GM12878 (cell line): Measurements from ENCODE around the gene KRT80. TPM values are rescaled to one million over a fixed set of nuclear protein-coding genes. Genes with fewer than 3 reads are reported as not detected.

ENCODE experiments used
- ATAC-seq: fragments of 200-7000 bp; cut with Tn5 transposase; 3 replicates; pipeline ENCODE4 v1.9.1; 2020; ENCODE audit warnings: mild to moderate bottlenecking, moderate library complexity
- BruUV-seq: library from RNA; stranded (reverse); fragments of 400-500 nt; replicated peaks from 2 replicates; lab custom pipeline; 2021; lab: Mats Ljungman, UMichigan
- CTCF ChIA-PET: fragments of 300-600 bp; sonication (Branson Sonifier 250); formaldehyde crosslinking; extraction: SDS; loops from one replicate; lab custom pipeline; 2021; ENCODE audit warnings: inconsistent platforms; lab: Yijun Ruan, JAX
- POLR2A ChIA-PET: fragments of 350-600 bp; formaldehyde crosslinking; extraction: SDS; loops from one replicate; lab custom pipeline; 2021; ENCODE audit warnings: inconsistent platforms; lab: Charles Lee
- RAD21 ChIA-PET: fragments of 300-600 bp; sonication (Branson Sonifier 250); formaldehyde crosslinking; loops from one replicate; lab custom pipeline; 2023; ENCODE audit warnings: antibody characterized with exemption; ENCODE audit not compliant: unreplicated experiment; lab: Charles Lee
- SMC1A ChIA-PET: fragments of 300-600 bp; sonication (Branson Sonifier 250); formaldehyde crosslinking; loops from one replicate; lab custom pipeline; 2023; ENCODE audit not compliant: unreplicated experiment, uncharacterized antibody; lab: Charles Lee
- DNase-seq: peaks from one replicate; pipeline ENCODE4 v3.0.0-alpha.2; 2011; ENCODE audit warnings: low read depth, low spot score
- FAIRE-seq: peaks from 3 replicates; lab custom pipeline; 2011; peaks lifted over from hg19 to GRCh38; lab: Jason Lieb, UNC
- H2AFZ ChIP-seq: 2 replicates; pipeline ENCODE4 v1.6.0; 2011; ENCODE audit warnings: low read depth, low read length, control low read depth; ENCODE audit not compliant: control insufficient read depth
- H3K27ac ChIP-seq: 2 replicates; pipeline ENCODE4 v1.5.1; 2011; ENCODE audit warnings: control low read depth; ENCODE audit not compliant: control insufficient read depth, insufficient read depth
- H3K27me3 ChIP-seq, 2 experiments: replicated peaks in 1 of 2; 2 replicates each; pipeline versions ENCODE4 v1.6.0 to v1.6.1; 2011; ENCODE audit warnings: low read length in 1 of 2; ENCODE audit not compliant: control insufficient read depth in 2 of 2, insufficient read depth in 2 of 2
- H3K36me3 ChIP-seq, 2 experiments: 2 replicates each; pipeline ENCODE4 v1.5.1; 2011; ENCODE audit warnings: low read length in 1 of 2; ENCODE audit not compliant: control insufficient read depth in 2 of 2, insufficient read depth in 2 of 2
- H3K4me1 ChIP-seq: 2 replicates; pipeline ENCODE4 v1.6.1; 2011; ENCODE audit warnings: mild to moderate bottlenecking, low read length, moderate library complexity, mixed read lengths; ENCODE audit not compliant: control insufficient read depth, insufficient read depth
- H3K4me2 ChIP-seq: 2 replicates; pipeline ENCODE4 v1.6.0; 2011; ENCODE audit warnings: control low read depth; ENCODE audit not compliant: control insufficient read depth, insufficient read depth
- H3K4me3 ChIP-seq: fragments of 200-600 bp; sonication (generic); 2 replicates; pipeline ENCODE4 v1.5.1; 2016
- H3K79me2 ChIP-seq: 2 replicates; pipeline ENCODE4 v1.6.0; 2011; ENCODE audit warnings: low read length; ENCODE audit not compliant: control insufficient read depth, insufficient read depth
- H3K9ac ChIP-seq: 2 replicates; pipeline ENCODE4 v1.8.0; 2011; ENCODE audit warnings: low read length, control low read depth, mixed read lengths; ENCODE audit not compliant: control insufficient read depth, insufficient read depth
- H3K9me3 ChIP-seq: replicated peaks from 3 replicates; pipeline ENCODE4 v1.5.1; 2011; ENCODE audit warnings: mild to moderate bottlenecking, low read length; ENCODE audit not compliant: control insufficient read depth, insufficient read depth
- H4K20me1 ChIP-seq: 2 replicates; pipeline ENCODE4 v1.6.0; 2011; ENCODE audit not compliant: control insufficient read depth, insufficient read depth
- EED ChIP-seq: sonication (generic); IDR thresholded peaks from 2 replicates; pipeline ENCODE4 v1.6.1; 2016; ENCODE audit warnings: antibody characterized with exemption, low read depth
- FOXM1 ChIP-seq: IDR thresholded peaks from 2 replicates; pipeline ENCODE4 v1.6.1; 2012; ENCODE audit warnings: low read depth, mild to moderate bottlenecking, inconsistent platforms, low read length, moderate library complexity
- YY1 ChIP-seq: IDR thresholded peaks from 2 replicates; pipeline ENCODE4 v1.6.1; 2011; ENCODE audit warnings: low read depth, mild to moderate bottlenecking, low read length
- WGBS: methylation state at CpG from one replicate; pipeline ENCODE4 v1.1.6; 2016; ENCODE audit warnings: low lambda C conversion rate; ENCODE audit not compliant: insufficient replicate concordance, insufficient coverage; ENCODE audit errors: missing lambda C conversion rate; 5-methylcytosine and 5-hydroxymethylcytosine counted together
- in situ Hi-C: fragments of 300-500 bp; cut with MboI; formaldehyde crosslinking; loops from 9 replicates; pipeline ENCODE4 v1.14.3; 2018; ENCODE audit warnings: mixed read lengths
- intact Hi-C: fragments of 100-400 bp; cut with micrococcal nuclease; formaldehyde crosslinking; loops from one replicate; pipeline ENCODE4 v1.14.2; 2022; ENCODE audit not compliant: unreplicated experiment
- polyA plus RNA-seq, 11 experiments: library from polyadenylated mRNA; depleted of rRNA in 4 of 11; unstranded in 6 of 11; stranded (reverse) in 5 of 11; fragments of >200 nt; fragmentation: Nextera tagmentation in 4 of 11; fragmentation: Illumina TruSeq in 1 of 11; extraction: Ambion mirVana in 4 of 11; extraction: Trizol in 1 of 11; gene quantifications; 1 replicate in 1 of 11; 2 replicates in 10 of 11; pipeline versions ENCODE4 v1.2.1 to v1.2.3, GENCODE V29; 2011 to 2016; ENCODE audit warnings: inconsistent platforms in 2 of 11, missing spikeins in 2 of 11, low read depth in 1 of 11
- total RNA-seq, 4 experiments: library from RNA; depleted of rRNA in 3 of 4; stranded (reverse); fragments of >200 nt in 3 of 4; fragmentation: Illumina TruSeq in 1 of 4; extraction: Trizol in 1 of 4; gene quantifications; 2 replicates each; pipeline versions ENCODE4 v1.2.1 to v1.2.3, GENCODE V29; 2013 to 2021
- TF ChIP-seq, protein P1 (sequence below), 3 experiments: IDR thresholded peaks in 2 of 3; conservative IDR thresholded peaks in 1 of 3; 2 replicates each; pipeline ENCODE4 v1.5.1; 2011; ENCODE audit warnings: low read depth in 3 of 3, low read length in 3 of 3, mild to moderate bottlenecking in 3 of 3, control low read depth in 2 of 3, moderate library complexity in 2 of 3, inconsistent platforms in 1 of 3, mixed read lengths in 1 of 3; ENCODE audit not compliant: control insufficient read depth in 2 of 3, insufficient read depth in 1 of 3; ENCODE audit errors: extremely low read depth in 1 of 3
- TF ChIP-seq, protein P2 (sequence below): IDR thresholded peaks from 2 replicates; pipeline ENCODE4 v1.6.1; 2012; ENCODE audit warnings: low read depth, low read length, improper control_type of control experiment
- TF ChIP-seq, protein P3 (sequence below): IDR thresholded peaks from 2 replicates; pipeline ENCODE4 v1.6.1; 2011; ENCODE audit warnings: borderline replicate concordance, low read depth, mild to moderate bottlenecking, moderate library complexity, mixed read lengths, low read length; ENCODE audit not compliant: insufficient read depth; ENCODE audit errors: extremely low read length
- TF ChIP-seq, protein P4 (sequence below): fragments of 450-650 bp; IDR thresholded peaks from 2 replicates; pipeline ENCODE4 v1.6.1; 2016; ENCODE audit warnings: mild to moderate bottlenecking

KRT80 gene
- total and polyA plus RNA-seq, 10 of the 15 experiments (the other 5 are each of a cell fraction or from before 2014, with no cell fraction given), result 0.01 TPM; not detected in 9

DNA sequence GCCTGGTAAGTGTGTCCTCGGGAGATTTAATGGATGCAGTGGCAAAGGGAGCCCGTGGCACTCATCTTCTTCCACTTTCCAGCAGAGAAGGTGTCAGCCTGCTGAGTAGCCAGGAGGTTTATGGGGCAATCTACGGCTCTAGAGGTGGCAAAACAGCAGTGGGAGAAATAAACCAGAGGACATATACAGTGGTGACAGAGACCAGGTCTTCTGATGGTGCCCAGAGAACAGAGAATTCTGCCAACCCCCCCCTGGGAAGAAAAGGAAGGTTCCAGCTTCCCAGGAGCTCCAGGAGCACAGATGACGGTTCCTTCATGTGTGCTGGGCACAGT lies 69.3 kb downstream of the KRT80 start (continued):
- TF ChIP-seq, protein P1, sequence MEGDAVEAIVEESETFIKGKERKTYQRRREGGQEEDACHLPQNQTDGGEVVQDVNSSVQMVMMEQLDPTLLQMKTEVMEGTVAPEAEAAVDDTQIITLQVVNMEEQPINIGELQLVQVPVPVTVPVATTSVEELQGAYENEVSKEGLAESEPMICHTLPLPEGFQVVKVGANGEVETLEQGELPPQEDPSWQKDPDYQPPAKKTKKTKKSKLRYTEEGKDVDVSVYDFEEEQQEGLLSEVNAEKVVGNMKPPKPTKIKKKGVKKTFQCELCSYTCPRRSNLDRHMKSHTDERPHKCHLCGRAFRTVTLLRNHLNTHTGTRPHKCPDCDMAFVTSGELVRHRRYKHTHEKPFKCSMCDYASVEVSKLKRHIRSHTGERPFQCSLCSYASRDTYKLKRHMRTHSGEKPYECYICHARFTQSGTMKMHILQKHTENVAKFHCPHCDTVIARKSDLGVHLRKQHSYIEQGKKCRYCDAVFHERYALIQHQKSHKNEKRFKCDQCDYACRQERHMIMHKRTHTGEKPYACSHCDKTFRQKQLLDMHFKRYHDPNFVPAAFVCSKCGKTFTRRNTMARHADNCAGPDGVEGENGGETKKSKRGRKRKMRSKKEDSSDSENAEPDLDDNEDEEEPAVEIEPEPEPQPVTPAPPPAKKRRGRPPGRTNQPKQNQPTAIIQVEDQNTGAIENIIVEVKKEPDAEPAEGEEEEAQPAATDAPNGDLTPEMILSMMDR (IDR thresholded peaks at IDR 0.05 in 2 of 3, conservative IDR thresholded peaks at IDR 0.05 in 1 of 3; ENCODE audit: control insufficient read depth in 2 of 3, extremely low read depth in 1 of 3, insufficient read depth in 1 of 3, low read depth in 3 of 3, low read length in 3 of 3), result no peak
- TF ChIP-seq, all 136 proteins: peak for 1

DNA sequence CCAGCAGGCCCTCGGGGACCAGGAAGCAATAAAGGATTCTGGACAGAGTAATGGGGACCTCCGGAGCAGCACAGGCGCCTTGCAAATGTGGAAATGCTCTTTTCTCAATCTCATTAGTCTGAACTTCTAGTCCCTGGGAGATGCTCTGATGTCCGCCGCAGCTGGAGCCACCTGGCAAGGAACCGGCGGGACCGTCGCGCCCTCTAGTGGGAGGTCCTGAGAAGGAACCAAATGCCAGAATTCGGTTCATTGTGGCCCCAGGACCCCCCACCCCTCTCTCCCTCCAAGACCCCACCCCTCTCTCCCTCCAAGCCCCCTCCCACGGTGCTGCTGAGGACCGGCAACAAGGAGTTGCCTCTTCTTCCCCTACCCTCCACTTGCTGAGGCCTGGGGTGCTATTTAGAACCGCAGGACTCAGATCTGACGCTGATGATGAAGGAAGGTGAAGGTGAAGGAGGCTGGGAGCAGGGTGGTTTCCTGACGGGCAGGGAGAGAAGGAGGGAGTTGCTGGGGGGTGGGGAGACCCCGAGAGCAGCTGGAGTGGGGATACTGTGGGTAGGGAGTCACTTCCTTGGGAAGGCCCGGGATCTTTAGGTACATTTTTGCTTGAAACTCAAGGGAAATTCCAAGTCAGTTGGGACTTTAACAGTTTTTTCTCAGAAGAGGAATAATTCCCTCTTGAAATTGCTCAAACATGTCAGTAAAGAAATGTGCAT lies 69.8 kb downstream of the KRT80 start:
- intact Hi-C loops, result loop anchor here (1.0 kb wide), 1 partner anchor 97 kb away; no protein-coding TSS in a partner anchor
- peak overlapping the region; percentile 54 for H2AFZ ChIP-seq
- H3K9ac ChIP-seq, result peak overlapping the region; percentile 21
- POLR2A ChIA-PET, result interaction anchor here (0.6 to 2.5 kb wide), 5 partner anchors 79 to 97 kb away, joined by 3 to 12 read pairs (median 6); no protein-coding TSS in a partner anchor
- ATAC-seq (peak; percentile 12), FAIRE-seq (no peak), DNase-seq (no peak)
- CTCF ChIA-PET, result interaction anchor here (0.5 to 10.3 kb wide), 20 partner anchors 8 to 167 kb away, joined by 3 to 241 read pairs (median 4); no protein-coding TSS in a partner anchor
- H3K27ac ChIP-seq, result peak overlapping the region; percentile 72
- H3K27me3 ChIP-seq, result no peaks in the 10 kb centered on the region
- H3K9me3 ChIP-seq, result no peaks in the 10 kb centered on the region
- H4K20me1 ChIP-seq, result no peaks in the 10 kb centered on the region
- no TSS peak for BruUV-seq
- WGBS, result 1% methylated on average over 17 of the region's 18 CpGs
- H3K4me3 ChIP-seq, result no peak overlapping the region
- no peaks in the 10 kb centered on the region; the same call in 1 of the 2 replicates for H3K79me2 ChIP-seq
- peaks cover 50% of the 10 kb centered on the region for H3K4me1 ChIP-seq
- in situ Hi-C loops, result loop anchor here (5.0 kb wide), 1 partner anchor 95 kb away; no protein-coding TSS in a partner anchor
- SMC1A ChIA-PET, result interaction anchor here (0.9 to 11.3 kb wide), 4 partner anchors 28 to 117 kb away, joined by 3 to 320 read pairs (median 5); no protein-coding TSS in a partner anchor
- peak overlapping the region; percentile 59 for H3K4me2 ChIP-seq
- RAD21 ChIA-PET, result interaction anchor here (0.5 to 5.8 kb wide), 11 partner anchors 34 to 129 kb away, joined by 3 to 86 read pairs (median 4); partner anchors contain the start of gene ATG101
- no peaks in the 10 kb centered on the region for H3K36me3 ChIP-seq
- TF ChIP-seq, protein P2, sequence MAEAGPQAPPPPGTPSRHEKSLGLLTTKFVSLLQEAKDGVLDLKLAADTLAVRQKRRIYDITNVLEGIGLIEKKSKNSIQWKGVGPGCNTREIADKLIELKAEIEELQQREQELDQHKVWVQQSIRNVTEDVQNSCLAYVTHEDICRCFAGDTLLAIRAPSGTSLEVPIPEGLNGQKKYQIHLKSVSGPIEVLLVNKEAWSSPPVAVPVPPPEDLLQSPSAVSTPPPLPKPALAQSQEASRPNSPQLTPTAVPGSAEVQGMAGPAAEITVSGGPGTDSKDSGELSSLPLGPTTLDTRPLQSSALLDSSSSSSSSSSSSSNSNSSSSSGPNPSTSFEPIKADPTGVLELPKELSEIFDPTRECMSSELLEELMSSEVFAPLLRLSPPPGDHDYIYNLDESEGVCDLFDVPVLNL, result no peak
- TF ChIP-seq EED (peak; percentile 78; the same call in 1 of the 2 replicates), YY1 (peak; percentile 77), FOXM1 (peak; percentile 33; the same call in 1 of the 2 replicates)
- TF ChIP-seq, protein P3, sequence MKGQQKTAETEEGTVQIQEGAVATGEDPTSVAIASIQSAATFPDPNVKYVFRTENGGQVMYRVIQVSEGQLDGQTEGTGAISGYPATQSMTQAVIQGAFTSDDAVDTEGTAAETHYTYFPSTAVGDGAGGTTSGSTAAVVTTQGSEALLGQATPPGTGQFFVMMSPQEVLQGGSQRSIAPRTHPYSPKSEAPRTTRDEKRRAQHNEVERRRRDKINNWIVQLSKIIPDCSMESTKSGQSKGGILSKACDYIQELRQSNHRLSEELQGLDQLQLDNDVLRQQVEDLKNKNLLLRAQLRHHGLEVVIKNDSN, result no peak
- TF ChIP-seq, protein P4, sequence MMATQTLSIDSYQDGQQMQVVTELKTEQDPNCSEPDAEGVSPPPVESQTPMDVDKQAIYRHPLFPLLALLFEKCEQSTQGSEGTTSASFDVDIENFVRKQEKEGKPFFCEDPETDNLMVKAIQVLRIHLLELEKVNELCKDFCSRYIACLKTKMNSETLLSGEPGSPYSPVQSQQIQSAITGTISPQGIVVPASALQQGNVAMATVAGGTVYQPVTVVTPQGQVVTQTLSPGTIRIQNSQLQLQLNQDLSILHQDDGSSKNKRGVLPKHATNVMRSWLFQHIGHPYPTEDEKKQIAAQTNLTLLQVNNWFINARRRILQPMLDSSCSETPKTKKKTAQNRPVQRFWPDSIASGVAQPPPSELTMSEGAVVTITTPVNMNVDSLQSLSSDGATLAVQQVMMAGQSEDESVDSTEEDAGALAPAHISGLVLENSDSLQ, result no peak
- TF ChIP-seq, protein P1 (IDR thresholded peaks at IDR 0.05 in 2 of 3, conservative IDR thresholded peaks at IDR 0.05 in 1 of 3; ENCODE audit: control insufficient read depth in 2 of 3, extremely low read depth in 1 of 3, insufficient read depth in 1 of 3, low read depth in 3 of 3, low read length in 3 of 3), result peak; percentile 66 to 89 (median 78)
